ENCODE measurements around the gene WDR70. TPM values are rescaled to one million over a fixed set of nuclear protein-coding genes. Genes with fewer than 3 reads are reported as not detected.

Gene WDR70
- total and polyA plus RNA-seq, 2 donors (not counting 1 experiment from before 2014, with no cell fraction given) = 31.4 to 34.0 TPM

DNA sequence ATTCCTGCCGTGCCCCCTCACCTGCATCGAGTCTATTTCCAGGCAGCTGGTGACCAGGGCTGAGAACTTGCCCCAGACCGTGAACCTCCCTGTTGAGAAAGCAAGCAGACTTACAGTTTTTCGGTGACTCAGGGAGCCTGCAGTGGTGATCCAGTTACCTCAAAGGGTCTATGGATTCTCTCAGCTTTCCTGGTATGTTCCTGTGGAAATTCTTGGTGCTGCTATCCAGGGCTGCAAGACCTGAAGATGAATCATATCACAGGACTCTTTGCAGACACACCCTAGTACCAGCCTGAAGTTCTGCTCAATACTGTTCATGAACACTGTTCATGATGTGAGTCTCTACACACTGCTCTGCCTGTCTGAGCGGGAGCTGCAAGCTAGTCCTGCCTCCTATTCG lies 154.7 kb downstream of the WDR70 start:
- peak in 1 of 2 donors; percentile 88 for DNase-seq (ENCODE audit: low read depth in 2 of 2)
- no peak overlapping the region for H2AFZ ChIP-seq (ENCODE audit: low read length)

DNA sequence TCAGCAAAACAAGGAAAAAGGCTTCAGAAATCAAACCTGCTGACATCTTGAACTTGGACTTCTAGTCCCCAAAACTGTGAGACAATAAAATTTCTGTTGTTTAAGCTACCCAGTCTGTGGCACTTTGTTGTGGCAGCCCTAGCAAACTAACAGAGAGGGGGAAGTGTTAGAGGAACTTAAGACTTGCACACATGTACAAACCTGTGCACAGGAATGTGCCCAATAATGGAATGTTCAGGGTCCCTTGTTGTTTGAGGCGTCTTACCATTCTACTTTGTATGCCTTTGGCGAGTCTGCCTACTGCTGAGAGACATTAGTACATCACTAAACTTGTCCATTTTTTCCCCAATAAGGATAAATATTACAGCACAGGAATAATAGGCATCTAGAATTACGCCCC lies 160.3 kb downstream of the WDR70 start:
- no peak overlapping the region for H2AFZ ChIP-seq (ENCODE audit: low read length)
- H3K4me1 ChIP-seq (ENCODE audit: control insufficient read depth, extremely low read depth, insufficient read depth, low read length) = no peaks in the 10 kb centered on the region
- H3K4me3 ChIP-seq (replicated peaks in 1 of 4; ENCODE audit: control extremely low read depth in 1 of 4, insufficient read depth in 1 of 4, low read depth in 3 of 4, low read length in 4 of 4) = no peak overlapping the region
- H3K27me3 ChIP-seq (ENCODE audit: control insufficient read depth, insufficient read depth, low read length) = no peaks in the 10 kb centered on the region
- TF ChIP-seq, protein P1, sequence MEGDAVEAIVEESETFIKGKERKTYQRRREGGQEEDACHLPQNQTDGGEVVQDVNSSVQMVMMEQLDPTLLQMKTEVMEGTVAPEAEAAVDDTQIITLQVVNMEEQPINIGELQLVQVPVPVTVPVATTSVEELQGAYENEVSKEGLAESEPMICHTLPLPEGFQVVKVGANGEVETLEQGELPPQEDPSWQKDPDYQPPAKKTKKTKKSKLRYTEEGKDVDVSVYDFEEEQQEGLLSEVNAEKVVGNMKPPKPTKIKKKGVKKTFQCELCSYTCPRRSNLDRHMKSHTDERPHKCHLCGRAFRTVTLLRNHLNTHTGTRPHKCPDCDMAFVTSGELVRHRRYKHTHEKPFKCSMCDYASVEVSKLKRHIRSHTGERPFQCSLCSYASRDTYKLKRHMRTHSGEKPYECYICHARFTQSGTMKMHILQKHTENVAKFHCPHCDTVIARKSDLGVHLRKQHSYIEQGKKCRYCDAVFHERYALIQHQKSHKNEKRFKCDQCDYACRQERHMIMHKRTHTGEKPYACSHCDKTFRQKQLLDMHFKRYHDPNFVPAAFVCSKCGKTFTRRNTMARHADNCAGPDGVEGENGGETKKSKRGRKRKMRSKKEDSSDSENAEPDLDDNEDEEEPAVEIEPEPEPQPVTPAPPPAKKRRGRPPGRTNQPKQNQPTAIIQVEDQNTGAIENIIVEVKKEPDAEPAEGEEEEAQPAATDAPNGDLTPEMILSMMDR (conservative IDR thresholded peaks at IDR 0.05 in 1 of 2, IDR thresholded peaks at IDR 0.05 in 1 of 2; ENCODE audit: low read depth in 1 of 2, low read length in 2 of 2) = no peak
- no peak for TF ChIP-seq EZH2 (IDR thresholded peaks at IDR 0.05; ENCODE audit: low read length, missing control alignments)
- no peak overlapping the region for H3K9ac ChIP-seq (ENCODE audit: insufficient read depth, low read length)
- DNase-seq (ENCODE audit: low read depth in 2 of 2) = no peak
- H3K79me2 ChIP-seq (ENCODE audit: control insufficient read depth, insufficient read depth, low read length) = no peaks in the 10 kb centered on the region
- no peak overlapping the region for H3K27ac ChIP-seq (ENCODE audit: insufficient read depth, low read length)
- no peaks in the 10 kb centered on the region for H3K36me3 ChIP-seq (ENCODE audit: control insufficient read depth, insufficient read depth, low read length)
- H3K9me3 ChIP-seq (ENCODE audit: control insufficient read depth, insufficient read depth, low read depth, low read length) = no peaks in the 10 kb centered on the region
- H3K4me2 ChIP-seq (ENCODE audit: extremely low read depth, insufficient read depth, low read length) = no peak overlapping the region
- no peaks in the 10 kb centered on the region for H4K20me1 ChIP-seq (ENCODE audit: control insufficient read depth, extremely low read depth, insufficient read depth, low read length)

More for the DNA sequence above, 154.7 kb downstream of the WDR70 start:
- TF ChIP-seq, protein P1 (conservative IDR thresholded peaks at IDR 0.05 in 1 of 2, IDR thresholded peaks at IDR 0.05 in 1 of 2; ENCODE audit: low read depth in 1 of 2, low read length in 2 of 2) = no peak
- TF ChIP-seq EZH2 (IDR thresholded peaks at IDR 0.05; ENCODE audit: low read length, missing control alignments) = no peak
- Histone ChIP-seq H4K20me1 (ENCODE audit: control insufficient read depth, extremely low read depth, insufficient read depth, low read length) (no peaks in the 10 kb centered on the region), H3K27ac (ENCODE audit: insufficient read depth, low read length) (no peak overlapping the region), H3K27me3 (ENCODE audit: control insufficient read depth, insufficient read depth, low read length) (no peaks in the 10 kb centered on the region), H3K4me3 (replicated peaks in 1 of 4; ENCODE audit: control extremely low read depth in 1 of 4, insufficient read depth in 1 of 4, low read depth in 3 of 4, low read length in 4 of 4) (no peak overlapping the region), H3K79me2 (ENCODE audit: control insufficient read depth, insufficient read depth, low read length) (no peaks in the 10 kb centered on the region), H3K9me3 (ENCODE audit: control insufficient read depth, insufficient read depth, low read depth, low read length) (no peaks in the 10 kb centered on the region), H3K4me1 (ENCODE audit: control insufficient read depth, extremely low read depth, insufficient read depth, low read length) (no peaks in the 10 kb centered on the region), H3K36me3 (ENCODE audit: control insufficient read depth, insufficient read depth, low read length) (no peaks in the 10 kb centered on the region), H3K9ac (ENCODE audit: insufficient read depth, low read length) (no peak overlapping the region), H3K4me2 (ENCODE audit: extremely low read depth, insufficient read depth, low read length) (no peak overlapping the region)

DNA sequence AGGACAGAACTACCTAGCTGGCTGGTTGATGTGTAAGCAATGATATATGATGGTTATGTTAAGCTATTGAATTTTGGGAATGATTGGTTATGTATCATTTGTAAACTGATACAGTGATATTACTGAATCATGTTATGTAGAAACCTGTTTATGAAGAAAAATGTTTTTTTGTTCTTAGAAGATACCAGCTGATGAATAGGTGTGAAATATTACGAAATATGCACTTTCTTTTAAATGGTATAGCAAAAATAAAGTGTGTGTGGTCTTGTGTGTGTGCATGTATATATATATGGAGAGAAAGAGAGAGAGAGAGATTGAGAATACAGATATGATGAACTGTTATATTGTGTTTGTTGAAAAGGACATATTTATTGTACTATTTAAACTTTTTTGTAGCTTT lies 164.1 kb downstream of the WDR70 start:
- Histone ChIP-seq H3K36me3 (ENCODE audit: control insufficient read depth, insufficient read depth, low read length) (no peaks in the 10 kb centered on the region), H2AFZ (ENCODE audit: low read length) (no peak overlapping the region), H3K27me3 (ENCODE audit: control insufficient read depth, insufficient read depth, low read length) (no peaks in the 10 kb centered on the region), H3K9ac (ENCODE audit: insufficient read depth, low read length) (no peak overlapping the region), H3K4me1 (ENCODE audit: control insufficient read depth, extremely low read depth, insufficient read depth, low read length) (no peaks in the 10 kb centered on the region), H3K27ac (ENCODE audit: insufficient read depth, low read length) (no peak overlapping the region), H3K4me2 (ENCODE audit: extremely low read depth, insufficient read depth, low read length) (no peak overlapping the region), H4K20me1 (ENCODE audit: control insufficient read depth, extremely low read depth, insufficient read depth, low read length) (no peaks in the 10 kb centered on the region), H3K4me3 (replicated peaks in 1 of 4; ENCODE audit: control extremely low read depth in 1 of 4, insufficient read depth in 1 of 4, low read depth in 3 of 4, low read length in 4 of 4) (no peak overlapping the region), H3K79me2 (ENCODE audit: control insufficient read depth, insufficient read depth, low read length) (no peaks in the 10 kb centered on the region), H3K9me3 (ENCODE audit: control insufficient read depth, insufficient read depth, low read depth, low read length) (no peaks in the 10 kb centered on the region)
- no peak for DNase-seq (ENCODE audit: low read depth in 2 of 2)
- TF ChIP-seq, protein P1 (conservative IDR thresholded peaks at IDR 0.05 in 1 of 2, IDR thresholded peaks at IDR 0.05 in 1 of 2; ENCODE audit: low read depth in 1 of 2, low read length in 2 of 2) = no peak
- TF ChIP-seq EZH2 (IDR thresholded peaks at IDR 0.05; ENCODE audit: low read length, missing control alignments) = no peak

Measured in fibroblast of lung (primary cell).